GM18861 (cell line): ENCODE measurements around the gene GLCE.

ENCODE experiments used
- ATAC-seq: cut with Tn5 transposase; IDR thresholded peaks from one replicate; pipeline ENCODE4 v1.9.1; 2021; ENCODE audit not compliant: unreplicated experiment

GLCE gene

DNA sequence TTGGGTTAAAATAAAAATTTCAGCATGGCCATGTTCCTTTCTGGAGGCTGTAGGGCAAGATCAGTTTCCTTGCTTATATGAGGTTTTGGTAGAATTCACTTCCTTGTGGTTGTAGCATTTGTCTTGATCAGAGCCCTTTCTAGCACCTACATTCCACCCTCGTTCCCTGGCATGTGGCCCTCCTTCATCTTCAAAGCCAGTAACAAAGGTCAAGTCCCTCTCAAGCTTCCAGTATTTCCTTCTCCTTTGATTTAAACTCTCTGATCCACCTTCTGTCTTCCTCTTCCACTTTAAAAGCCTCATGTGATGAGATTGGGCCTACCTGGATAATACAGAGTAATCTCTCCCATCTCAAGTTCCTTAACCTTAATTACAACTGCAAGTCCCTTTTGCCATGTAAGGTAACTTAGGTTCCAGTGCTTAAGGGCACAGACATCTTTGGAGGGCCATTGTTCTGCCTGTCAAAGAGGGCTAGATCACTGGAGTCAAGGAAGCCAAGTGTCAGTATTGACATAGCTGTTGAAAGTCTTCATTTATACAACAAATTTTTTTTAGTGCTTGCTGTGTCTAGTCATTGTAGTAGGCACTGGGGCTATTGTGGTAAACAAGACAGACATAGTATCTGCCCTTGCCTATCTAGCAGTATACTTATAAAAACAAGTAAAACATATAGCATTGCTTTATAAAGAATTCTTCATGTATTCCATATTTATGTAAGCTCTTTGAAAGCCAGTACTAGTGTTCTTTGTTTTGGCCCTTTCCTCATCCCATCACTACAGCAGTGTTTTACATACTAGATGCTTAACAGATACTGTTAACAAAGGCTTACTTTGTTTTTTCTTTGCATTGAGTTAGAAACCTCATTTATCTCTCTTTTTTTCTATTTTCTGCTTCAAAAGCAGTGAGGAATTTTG, 40.7 kb downstream of the GLCE start:
- ATAC-seq = no peak

DNA sequence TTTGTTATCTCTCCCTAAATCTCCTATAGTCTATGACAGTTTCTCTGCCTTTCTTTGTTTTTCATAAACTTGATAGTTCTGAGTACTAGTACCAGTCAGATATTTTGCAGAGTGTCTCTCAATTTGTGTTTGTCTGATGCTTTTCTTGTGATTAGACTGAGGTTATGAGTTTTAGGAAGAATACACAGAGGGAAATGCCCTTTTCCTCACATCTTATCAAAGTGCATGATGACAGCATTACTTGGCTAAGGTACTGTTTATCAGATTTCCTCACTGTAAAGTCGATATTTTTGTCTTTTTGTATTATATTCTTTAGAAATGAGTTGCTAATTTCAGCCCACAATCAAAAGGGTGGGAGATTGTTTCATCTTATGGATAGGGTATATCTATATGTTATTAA, 45.6 kb downstream of the GLCE start:
- ATAC-seq = no peak

DNA sequence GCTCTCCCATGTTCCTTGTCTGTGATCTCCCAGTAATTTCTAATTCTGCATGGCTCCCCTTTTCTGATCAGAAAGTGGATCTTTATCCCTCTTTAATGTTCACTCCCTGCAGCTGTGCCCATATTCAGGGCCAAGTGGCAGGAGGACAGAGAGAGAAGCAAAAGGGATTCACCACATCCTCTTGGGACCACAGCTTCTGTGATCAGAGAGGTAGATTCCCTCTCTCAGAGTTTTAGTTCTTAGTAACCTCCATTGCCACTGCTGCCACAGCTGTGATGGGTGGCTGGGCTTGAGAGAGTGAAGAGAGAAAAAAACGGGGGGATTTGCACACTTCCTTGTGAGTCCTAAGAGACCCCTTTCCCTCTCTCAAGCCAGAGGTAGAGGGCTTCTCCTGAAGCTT, 49.2 kb downstream of the GLCE start:
- ATAC-seq = no peak

DNA sequence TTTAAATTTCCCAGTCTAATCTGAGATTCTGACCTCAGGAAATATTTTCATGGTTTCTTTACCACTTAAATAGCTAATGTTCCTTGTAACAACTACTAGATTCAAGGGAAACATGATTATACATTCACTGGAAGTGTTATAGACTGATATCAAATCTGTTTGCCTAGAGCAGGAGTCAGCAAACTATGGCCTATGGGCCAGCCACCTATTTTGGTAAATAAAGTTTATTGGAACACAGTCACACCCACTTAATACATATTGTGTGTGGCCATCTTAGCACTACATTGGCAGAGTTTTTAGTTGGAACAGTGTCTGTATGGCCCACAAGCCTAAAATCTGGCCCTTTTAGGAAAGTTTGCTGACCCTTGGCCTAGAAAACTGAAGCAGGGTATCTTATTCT, 50.1 kb downstream of the GLCE start:
- ATAC-seq = no peak

DNA sequence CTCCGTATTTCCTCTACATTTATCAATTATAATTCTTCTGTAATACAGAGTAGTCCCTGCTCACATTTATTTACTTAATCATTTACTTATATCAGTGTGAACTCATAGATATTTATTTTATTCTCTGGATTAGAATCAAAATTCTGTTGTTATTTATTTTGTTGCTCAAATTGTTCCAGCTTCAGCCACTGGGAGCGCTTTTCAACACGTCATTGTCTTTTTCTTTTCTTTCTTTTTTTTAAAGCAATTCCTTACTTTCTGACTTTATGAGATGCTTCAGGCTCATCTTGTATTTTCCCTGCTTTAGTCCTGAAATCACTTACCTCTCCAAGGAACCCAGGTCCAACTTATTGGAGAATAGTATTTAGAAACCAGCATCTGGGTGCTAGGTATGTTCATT, 53.4 kb downstream of the GLCE start:
- no peak for ATAC-seq

DNA sequence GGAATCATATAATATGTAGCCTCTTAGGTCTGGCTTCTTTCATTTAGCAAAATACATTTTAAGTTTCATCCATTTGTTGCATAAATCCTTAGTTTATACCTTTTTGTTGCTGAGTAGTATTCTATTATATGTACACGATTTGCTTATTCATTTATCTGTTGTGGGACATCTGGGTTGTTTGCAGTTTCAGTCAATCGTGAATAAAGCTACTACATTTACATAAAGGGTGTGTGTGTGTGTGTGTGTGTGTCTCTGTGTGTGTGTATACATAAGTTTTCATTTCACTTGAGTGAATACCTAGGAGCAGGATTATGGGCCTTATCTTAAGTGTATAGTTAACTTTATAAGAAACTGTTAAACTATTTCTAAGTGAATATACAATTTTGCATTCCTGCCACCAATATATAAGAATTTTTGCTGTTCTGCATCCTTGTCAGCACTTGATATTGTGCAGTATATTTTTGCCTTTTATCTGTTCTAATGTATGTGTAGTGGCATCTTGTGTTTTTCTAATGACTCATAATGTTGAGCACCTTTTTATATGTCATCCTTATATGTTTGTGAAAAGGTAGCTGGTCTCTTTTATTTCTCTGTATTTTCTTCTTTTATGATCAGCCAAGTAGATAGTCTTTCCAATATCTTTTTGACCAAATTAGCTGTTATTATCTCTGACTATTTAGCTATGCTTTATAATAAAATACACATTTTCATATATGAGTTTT, 55.0 kb downstream of the GLCE start:
- no peak for ATAC-seq

DNA sequence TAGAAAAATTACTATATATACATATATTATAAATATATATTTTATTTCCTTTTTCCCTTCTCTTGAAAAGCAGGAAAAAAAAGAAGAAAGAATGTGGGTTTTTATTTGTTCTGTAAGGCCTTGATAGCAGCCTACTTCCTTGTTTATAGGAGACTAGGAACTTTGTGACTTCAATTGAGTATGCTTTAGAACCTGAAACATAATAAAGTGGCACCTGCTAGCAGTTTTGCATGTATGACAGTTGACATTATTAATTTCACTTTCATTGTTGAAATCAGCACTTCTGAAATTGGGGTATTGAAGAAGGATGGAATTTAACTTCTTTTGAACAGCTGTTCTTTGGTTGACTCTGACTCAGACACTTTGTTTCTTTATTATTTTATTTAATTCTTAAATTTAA, 56.9 kb downstream of the GLCE start:
- ATAC-seq = no peak

DNA sequence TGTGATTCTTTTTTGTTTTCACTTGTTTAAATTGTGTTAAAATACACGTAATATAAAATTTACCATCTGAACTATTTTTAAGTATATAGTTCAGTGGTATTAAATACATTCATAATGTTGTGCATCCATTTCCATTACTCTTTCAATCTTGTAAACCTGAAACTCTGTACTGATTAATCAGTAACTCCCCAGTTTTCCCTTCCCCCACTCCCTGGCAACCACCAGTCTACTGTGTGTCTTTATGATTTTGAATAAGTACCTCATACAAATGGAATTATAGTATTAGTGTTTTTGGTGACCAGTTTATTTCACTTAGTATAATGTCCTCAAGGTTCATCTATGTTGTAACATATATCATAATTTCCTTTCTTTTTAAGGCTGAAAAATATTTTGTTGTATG, 59.3 kb downstream of the GLCE start:
- ATAC-seq = no peak

DNA sequence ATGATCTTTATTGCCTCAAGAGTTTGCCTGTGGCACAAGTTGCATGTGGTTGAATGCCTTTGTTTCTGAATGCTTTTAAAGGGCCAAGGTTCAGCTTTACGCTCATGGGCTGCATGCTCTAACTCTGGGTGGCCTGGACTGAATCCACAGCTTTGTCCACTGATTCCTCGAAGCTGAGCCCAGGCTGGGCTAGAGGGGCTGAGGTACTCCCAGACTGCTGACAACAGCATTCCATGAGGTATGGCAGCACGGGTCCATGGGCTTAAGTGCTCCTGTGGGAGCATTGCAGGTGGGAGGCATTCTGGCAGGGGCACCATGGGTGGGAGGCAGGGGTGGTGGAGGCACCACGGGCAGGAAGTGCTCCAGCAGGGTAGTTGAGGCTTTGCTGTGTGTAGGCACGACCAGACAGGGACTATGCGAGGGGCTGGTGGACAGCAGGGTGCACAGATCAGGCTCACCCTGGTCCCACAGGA, 61.6 kb downstream of the GLCE start:
- ATAC-seq = no peak

DNA sequence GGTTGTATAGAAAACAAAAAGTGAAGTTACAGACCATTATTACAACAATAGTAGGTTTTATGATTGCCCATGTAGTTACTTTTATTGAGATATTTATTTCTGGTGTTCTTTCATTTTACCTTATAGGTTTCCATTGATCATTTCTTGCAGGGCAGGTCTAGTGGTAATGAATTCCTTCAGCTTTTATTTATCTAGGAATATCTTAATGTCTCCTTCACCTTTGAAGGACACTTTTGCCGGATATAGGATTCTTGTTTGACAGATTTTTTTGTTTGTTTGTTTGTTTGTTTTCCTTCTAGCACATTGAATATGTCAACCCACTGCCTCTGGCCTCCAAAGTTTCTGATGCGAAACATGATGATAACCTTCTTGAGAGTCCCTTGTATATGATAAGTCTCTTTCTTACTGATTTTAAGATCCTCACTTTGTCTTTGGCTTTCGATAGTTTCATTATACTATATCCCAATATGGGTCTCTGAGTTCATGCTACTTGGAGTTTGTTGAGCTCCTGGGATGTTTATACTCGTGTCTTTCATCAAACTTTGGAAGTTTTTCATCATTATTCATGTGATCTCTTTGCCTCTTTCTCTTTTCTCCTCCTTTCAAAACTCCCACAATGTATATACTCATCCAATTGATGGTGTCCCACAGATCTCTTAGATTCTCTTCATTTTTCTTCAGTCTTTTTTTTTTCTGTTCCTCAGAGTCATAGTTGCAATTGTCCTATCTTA, 62.8 kb downstream of the GLCE start:
- no peak for ATAC-seq

DNA sequence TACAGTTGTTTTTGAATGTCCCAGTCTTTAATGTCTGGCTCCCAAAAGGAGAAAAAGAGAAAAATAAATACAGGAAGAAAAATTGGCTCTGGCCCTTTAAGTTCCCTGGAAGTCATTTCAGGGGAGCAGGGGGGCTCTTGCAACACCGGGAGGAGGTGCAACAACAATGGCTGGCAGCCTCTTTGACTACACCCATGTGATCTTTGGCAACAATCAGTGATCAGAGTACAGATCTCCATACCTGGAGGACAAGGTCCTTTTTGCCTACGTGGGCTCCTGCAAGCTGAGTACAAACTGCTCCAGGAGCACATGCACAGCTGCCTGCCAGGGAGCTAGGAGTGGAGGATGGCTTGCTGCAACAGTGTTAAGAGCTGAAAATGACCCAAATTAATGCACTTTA, 63.9 kb downstream of the GLCE start:
- ATAC-seq = no peak

DNA sequence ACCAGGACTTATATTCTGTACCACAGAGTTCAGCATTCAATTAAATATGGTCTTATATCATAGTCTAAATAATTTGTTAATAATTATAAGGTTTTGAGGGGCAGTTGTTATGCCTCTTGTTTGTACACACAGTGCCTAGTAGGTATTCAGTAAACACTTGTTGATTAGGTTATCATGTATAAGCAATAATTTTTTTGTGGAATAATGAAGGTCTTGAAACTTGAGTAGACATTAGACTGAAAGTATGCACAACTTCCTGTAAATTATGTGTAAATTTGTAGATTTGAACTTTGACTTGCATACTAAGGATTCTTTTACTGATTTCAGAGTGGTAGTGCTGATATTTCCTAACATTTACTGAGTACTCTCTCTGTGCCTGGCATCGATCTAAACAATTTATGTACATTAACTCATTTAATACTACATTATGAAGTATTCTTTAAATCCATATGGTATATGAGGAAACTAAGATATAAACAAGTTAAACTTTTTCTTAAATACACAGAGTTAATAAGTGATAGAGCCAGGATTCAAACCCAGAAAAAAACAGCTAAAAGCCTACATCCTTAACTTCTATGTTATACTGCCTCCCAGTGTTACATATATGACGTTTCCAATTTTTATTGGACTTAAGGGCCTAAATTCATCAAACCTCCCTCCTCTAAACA, 65.1 kb downstream of the GLCE start:
- no peak for ATAC-seq

DNA sequence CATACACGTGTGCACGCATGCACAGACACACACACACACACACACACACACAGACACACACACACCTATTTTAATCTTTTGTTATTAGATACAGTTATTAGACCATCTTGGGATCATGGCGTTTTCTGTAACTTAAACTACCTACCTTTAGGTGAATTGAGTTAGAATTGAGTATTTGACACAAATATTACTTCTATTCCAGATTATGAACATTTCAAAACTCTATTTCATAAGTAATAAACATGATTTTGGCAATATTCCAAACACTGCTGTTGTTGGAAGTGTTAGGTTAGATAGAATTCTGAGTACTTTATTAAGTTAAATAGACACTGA, 65.6 kb downstream of the GLCE start:
- no peak for ATAC-seq

DNA sequence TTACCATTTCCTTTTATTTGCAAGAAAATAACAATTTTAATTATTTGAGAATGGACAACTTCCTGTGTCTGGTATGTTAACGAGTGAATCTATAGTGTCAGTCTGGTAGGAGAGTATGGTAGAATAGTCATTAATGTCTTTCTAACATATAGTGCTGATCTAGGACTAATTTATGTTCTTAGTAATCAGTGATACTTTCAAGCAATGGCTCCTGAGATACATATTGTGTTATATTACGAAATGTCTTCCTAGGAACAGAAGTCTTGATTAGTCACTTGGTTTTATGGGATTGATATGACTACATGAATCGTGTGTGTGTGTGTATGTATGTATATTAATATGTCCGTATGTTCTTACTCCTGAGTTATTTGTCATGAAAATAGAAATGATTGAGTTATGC, 71.7 kb downstream of the GLCE start:
- no peak for ATAC-seq

DNA sequence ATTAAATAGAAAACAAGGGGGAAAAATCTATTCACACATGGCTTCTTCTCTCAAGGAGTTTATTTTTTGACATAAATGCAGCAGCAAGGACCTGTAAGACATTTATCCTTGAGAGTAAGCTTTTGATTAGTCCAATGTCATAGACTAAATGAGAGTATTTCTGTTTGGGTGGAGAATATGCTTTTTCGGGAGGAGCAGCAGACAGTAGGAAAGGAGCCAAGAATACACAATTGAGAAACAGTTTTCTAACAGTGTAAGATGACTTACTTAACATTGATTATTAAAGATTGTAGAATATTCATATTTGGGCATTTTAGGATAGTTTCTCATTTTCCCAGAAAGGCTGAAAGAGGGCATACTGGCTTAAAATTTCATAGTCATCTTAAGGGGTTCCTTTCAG, 72.3 kb downstream of the GLCE start:
- ATAC-seq = no peak

DNA sequence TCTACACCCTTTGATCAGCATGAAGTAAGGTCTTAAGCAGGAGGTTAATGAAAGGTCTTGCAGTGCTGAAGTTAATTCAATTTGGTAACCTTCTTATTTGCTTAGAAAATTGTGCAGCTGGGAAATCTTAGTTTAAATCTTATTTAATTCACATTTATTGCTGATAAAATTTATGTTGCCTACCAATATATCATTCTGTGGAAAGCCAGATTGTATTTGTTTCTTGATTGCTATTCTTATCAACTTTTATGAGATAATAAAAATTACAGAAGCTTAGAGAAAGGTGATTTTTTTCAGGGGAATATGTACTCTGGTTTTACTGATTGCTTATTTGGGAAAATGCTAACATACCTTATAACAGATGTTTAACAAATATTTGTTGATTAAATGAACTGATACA, 74.2 kb downstream of the GLCE start:
- ATAC-seq = no peak

DNA sequence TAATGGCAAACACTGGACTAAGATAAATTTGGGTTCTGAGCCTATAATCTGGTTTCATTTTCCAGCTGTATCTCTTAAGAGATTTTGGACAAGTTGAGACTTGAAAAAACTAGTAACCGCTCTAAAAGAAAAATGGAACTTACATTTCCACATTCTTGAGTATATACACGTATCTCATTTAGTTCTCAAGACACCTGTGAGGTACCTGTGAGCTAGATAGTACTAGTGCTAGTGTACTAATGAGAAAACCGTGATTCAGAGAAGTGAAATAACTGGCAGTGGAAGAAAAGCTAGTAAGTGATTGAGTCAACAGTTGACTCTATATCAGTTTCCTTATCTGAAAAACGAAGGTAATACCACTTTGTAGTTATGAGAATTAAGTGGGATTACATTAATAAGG, 76.1 kb downstream of the GLCE start:
- ATAC-seq = no peak

DNA sequence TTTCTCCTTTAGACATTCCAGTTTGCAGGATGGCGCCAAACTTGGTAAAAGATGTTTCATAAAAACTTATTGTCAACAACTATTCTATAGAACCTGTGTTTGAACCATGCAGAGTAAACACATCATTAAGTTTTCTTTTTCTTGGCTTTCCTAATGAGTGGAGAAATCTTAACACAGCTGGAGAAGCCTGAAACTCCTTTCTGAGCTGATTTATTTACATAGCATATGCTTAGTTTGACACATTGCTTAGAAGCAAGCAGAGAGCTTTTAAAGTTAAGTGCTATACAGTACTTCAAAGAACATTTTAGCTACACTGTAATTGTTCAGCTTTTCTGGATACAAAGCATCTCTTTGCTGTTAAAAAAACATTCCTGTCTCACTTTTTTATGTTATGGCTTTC, 77.3 kb downstream of the GLCE start:
- ATAC-seq = no peak

DNA sequence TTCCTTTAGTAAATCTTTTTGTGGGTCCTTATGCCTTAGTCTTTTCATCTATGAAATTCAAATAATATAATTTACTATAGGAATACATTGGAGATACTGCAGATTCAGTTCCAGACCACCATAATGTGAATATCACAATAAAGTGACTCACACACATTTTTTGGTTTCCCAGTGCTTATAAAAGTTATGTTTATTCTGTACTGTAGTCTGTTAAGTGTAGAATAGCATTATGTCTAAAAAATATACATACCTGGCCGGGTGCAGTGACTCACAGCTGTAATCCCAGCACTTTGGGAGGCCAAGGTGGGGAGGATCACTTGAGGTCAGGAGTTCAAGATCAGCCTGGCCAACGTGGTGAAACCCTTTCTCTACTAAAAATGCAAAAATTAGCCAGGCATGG, 84.4 kb downstream of the GLCE start:
- ATAC-seq = no peak

DNA sequence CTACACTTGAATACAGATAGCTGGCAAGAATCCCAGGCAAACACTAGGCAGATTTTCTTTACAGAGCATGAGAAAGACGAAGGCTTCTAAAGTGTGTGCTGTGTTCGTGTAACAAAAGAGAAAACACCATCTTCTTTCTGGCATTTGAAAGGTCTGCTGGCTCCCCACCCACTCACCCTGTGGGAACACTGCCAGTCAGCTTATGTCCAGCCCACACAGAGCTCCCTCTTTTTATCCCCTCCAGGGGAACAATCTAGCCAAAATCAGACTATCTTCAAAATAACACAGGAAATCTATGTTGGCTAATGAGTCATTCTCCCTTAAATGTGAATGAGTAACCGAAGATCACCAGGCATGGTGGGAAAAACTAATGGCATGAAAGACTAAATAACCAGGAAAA, 92.7 kb downstream of the GLCE start:
- no peak for ATAC-seq

DNA sequence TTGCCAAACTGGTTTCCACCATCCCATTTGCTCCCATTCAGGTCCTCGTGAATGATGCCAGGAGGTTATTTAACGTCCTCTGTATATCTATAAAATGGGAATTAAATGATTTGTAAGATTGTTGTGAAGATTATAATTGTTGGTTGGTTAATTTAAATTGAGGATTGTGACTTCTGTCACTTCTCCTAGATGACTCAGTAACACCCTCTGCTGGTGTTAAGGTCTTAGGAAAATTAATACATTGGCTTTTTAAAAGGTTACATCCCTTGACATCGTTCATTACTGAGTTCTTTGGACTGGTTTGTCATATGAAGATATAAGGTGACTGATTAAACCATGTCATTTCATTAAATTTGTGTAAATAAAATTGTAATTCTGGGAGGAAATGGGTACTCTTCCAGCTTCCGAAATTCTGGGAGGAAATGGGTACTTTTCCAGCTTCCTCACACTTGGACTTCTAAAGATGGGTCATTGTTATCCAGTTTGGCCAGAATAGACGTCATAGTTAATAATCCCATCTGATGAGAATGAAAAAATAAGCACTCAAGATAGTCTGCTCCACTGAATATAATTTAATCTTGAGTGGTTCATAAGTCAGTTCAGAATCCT, 105.0 kb downstream of the GLCE start:
- ATAC-seq = no peak
